ENCODE data around the gene TTLL10. TPM values are rescaled to one million over a fixed set of nuclear protein-coding genes. Genes with fewer than 3 reads are reported as not detected.
A peak's percentile ranks its signal among the peaks of the same experiment; 100 is the strongest.

TTLL10 gene
- total and polyA plus RNA-seq, 2 of the 8 experiments (the other 6 are each of a cell fraction or from before 2014, with no cell fraction given), result 1.1 to 1.7 TPM

DNA sequence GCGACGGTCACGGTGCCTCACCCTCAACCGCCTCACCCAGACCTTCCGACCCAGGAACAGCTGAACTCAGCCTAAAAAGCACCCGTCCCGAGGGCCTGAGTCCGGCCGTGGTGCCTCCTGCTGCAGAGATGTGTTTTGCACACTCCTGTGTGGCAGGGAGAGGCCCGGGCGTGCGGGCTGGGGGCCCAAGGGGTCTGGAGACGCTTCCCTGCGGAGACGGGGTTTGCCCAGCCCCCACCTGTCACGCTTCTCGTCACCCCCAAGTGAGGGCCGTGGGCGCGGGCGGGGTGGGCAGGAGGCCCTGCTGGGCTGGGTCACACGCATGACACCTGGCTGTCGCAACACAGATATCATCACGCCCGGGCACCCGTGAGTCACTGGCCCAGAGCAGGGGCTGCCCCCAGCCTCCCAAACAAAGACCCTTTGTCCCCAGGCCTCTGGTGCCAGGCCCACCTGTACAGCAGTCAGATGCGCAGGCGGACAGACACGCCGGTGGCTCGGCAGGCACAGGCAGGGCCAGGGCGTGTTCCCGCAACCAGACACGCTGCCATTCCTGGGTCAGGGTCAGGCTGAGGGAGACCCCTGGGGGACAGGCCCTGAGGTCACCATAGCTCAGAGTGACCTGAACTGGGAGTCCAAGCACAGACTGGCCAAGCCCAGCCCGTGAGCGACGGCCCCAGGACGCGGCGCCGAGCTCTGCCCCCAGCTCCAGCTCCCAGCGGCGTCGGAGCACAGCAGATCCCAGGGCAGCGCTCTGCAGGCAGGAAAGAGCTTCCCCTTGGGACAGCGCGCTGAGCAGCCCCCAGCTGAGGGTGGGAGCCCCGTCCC lies 64.4 kb downstream of the TTLL10 start:
- ChIA-PET CTCF (ENCODE audit: partially characterized antibody) (interaction anchor here (0.8 to 1.6 kb wide), 7 partner anchors 10 to 116 kb away, joined by 3 to 5 read pairs (median 3); no protein-coding TSS in a partner anchor), POLR2A (ENCODE audit: partially characterized antibody) (interaction anchor here (0.6 to 1.6 kb wide), 6 partner anchors 9 to 131 kb away, joined by 3 to 5 read pairs (median 3); partner anchors contain the start of gene C1QTNF12)
- no peak overlapping the region for H3K4me2 ChIP-seq (ENCODE audit: insufficient read depth in 1 of 2, low read depth in 2 of 2, low read length in 2 of 2)
- no peak overlapping the region; the same call in 1 of the 2 replicates for H2BK12ac ChIP-seq (ENCODE audit: low read depth, low read length)
- H4K91ac ChIP-seq (replicated peaks; ENCODE audit: insufficient read length, low read length), result no peak overlapping the region
- H2AFZ ChIP-seq (ENCODE audit: low read length), result no peak overlapping the region
- H2BK15ac ChIP-seq (ENCODE audit: low read length), result no peak overlapping the region
- H3K14ac ChIP-seq (ENCODE audit: insufficient read length), result no peak overlapping the region
- H2BK20ac ChIP-seq (ENCODE audit: low read length), result no peak overlapping the region
- FAIRE-seq (no peak), DNase-seq (ENCODE audit: low read depth in 1 of 2, low spot score in 2 of 2) (no peak)
- no peak overlapping the region for H2BK5ac ChIP-seq (ENCODE audit: low read depth, low read length)
- peaks cover 2 to 15% of the 10 kb centered on the region in 2 experiments for H4K20me1 ChIP-seq (replicated peaks in 1 of 2; ENCODE audit: control insufficient read depth in 1 of 2, insufficient read depth in 2 of 2, low read length in 2 of 2)
- no peak overlapping the region for H3K23ac ChIP-seq (ENCODE audit: insufficient read length)
- no peak overlapping the region for H4K5ac ChIP-seq (ENCODE audit: insufficient read length, low read depth, low read length)
- peaks cover 0 to 6% of the 10 kb centered on the region in 2 experiments; a peak in 1 of 4 replicates for H3K79me2 ChIP-seq (ENCODE audit: control insufficient read depth in 1 of 2, insufficient read depth in 2 of 2, low read length in 2 of 2)
- H2AK5ac ChIP-seq (ENCODE audit: low read depth, low read length), result no peak overlapping the region
- H3K9ac ChIP-seq (replicated peaks in 1 of 4; ENCODE audit: extremely low read depth in 1 of 4, low read depth in 3 of 4, low read length in 3 of 4), result peak overlapping the region in 1 of 4 experiments; percentile 20; a peak in 3 of 7 replicates
- no peak overlapping the region for H3K56ac ChIP-seq (replicated peaks; ENCODE audit: insufficient read length, low read depth, low read length)
- no peaks in the 10 kb centered on the region; a peak in 2 of 7 replicates for H3K27me3 ChIP-seq (replicated peaks in 1 of 4; ENCODE audit: control insufficient read depth in 3 of 4, extremely low read depth in 1 of 4, insufficient read depth in 3 of 4, low read length in 3 of 4)
- H4K8ac ChIP-seq (ENCODE audit: extremely low read depth, insufficient read depth, low read length), result peak overlapping the region; percentile 79
- H3K18ac ChIP-seq (ENCODE audit: extremely low read depth, low read length), result no peak overlapping the region
- H3K9me3 ChIP-seq (ENCODE audit: insufficient read depth in 2 of 2, low read depth in 1 of 2, low read length in 1 of 2), result peaks cover 0 to 3% of the 10 kb centered on the region in 2 experiments; a peak in 2 of 4 replicates
- H3K27ac ChIP-seq (ENCODE audit: low read depth, low read length), result no peak overlapping the region
- no peak overlapping the region for H3K4me3 ChIP-seq (ENCODE audit: extremely low read depth in 1 of 4, insufficient read depth in 2 of 4, low read depth in 3 of 4, low read length in 4 of 4)
- H3K36me3 ChIP-seq (ENCODE audit: control insufficient read depth in 2 of 4, insufficient read depth in 4 of 4, low read length in 3 of 4), result peaks cover 0 to 3% (median 0%) of the 10 kb centered on the region in 4 experiments; a peak in 1 of 8 replicates
- 89% methylated on average over 45 of the region's 48 CpGs; no CpG with 5 or more reads in 1 of the 2 experiments for WGBS, 2 experiments (ENCODE audit: extremely low coverage in 1 of 2, insufficient coverage in 1 of 2, insufficient read length in 1 of 2, insufficient replicate concordance in 2 of 2, low coverage in 1 of 2, low lambda C conversion rate in 2 of 2, missing lambda C conversion rate in 1 of 2)
- H3K79me1 ChIP-seq (ENCODE audit: low read depth, low read length), result peaks cover 14% of the 10 kb centered on the region
- H3K4me1 ChIP-seq (replicated peaks in 1 of 4; ENCODE audit: control insufficient read depth in 3 of 4, insufficient read depth in 4 of 4, low read length in 3 of 4), result peaks cover 0 to 6% (median 3%) of the 10 kb centered on the region in 4 experiments; a peak in 2 of 7 replicates
- no peak overlapping the region for H2BK120ac ChIP-seq (replicated peaks; ENCODE audit: low read depth, low read length)
- H3K4ac ChIP-seq (replicated peaks; ENCODE audit: insufficient read length, low read depth, low read length), result no peak overlapping the region
- H3K23me2 ChIP-seq (ENCODE audit: low read depth, low read length), result no peaks in the 10 kb centered on the region; the same call in 1 of the 2 replicates
- TF ChIP-seq CTCF (IDR thresholded peaks at IDR 0.05; ENCODE audit: control extremely low read depth in 1 of 3, insufficient read depth in 1 of 3, low read depth in 1 of 3, low read length in 3 of 3) (no peak), POU5F1 (IDR thresholded peaks at IDR 0.05; ENCODE audit: low read depth, low read length) (no peak), CEBPB (IDR thresholded peaks at IDR 0.05; ENCODE audit: low read depth, low read length) (no peak), POLR2AphosphoS5 (IDR thresholded peaks at IDR 0.05; ENCODE audit: low read depth, low read length) (no peak), TAF7 (optimal IDR thresholded peaks at IDR 0.05; ENCODE audit: borderline replicate concordance, low read depth, low read length) (no peak), YY1 (IDR thresholded peaks at IDR 0.05; ENCODE audit: low read depth, low read length) (no peak), TBP (IDR thresholded peaks at IDR 0.05; ENCODE audit: low read depth, low read length) (no peak), EGR1 (IDR thresholded peaks at IDR 0.05; ENCODE audit: borderline replicate concordance, low read depth, low read length) (no peak), EP300 (IDR thresholded peaks at IDR 0.05; ENCODE audit: borderline replicate concordance in 1 of 2, low read depth in 2 of 2, low read length in 2 of 2) (no peak)

All from H1 (cell line).